ENCODE measurements around the gene NLRC3. TPM values are rescaled to one million over a fixed set of nuclear protein-coding genes. Genes with fewer than 3 reads are reported as not detected.

Gene NLRC3
- polyA plus RNA-seq, 1 of the 3 experiments (the other 2 are of a cell fraction), result not detected

GRCh38 chr16:3578121-3578520, 918 bp upstream of the NLRC3 start:
- no peaks in the 10 kb centered on the region; a peak in 1 of 4 replicates for H3K4me1 ChIP-seq (ENCODE audit: control insufficient read depth in 1 of 2, insufficient read depth in 2 of 2, low read depth in 1 of 2, low read length in 1 of 2)
- no peaks in the 10 kb centered on the region for H3K9me3 ChIP-seq
- 87% methylated on average over 8 of the region's 8 CpGs for WGBS (ENCODE audit: low lambda C conversion rate)
- H2AFZ ChIP-seq (ENCODE audit: low read depth), result no peak overlapping the region
- no peak for TF ChIP-seq FOXJ3 (CRISPR knock-in tag; IDR thresholded peaks at IDR 0.05)
- no peak for TF ChIP-seq TEAD4 (IDR thresholded peaks at IDR 0.05; ENCODE audit: borderline replicate concordance, insufficient read depth)
- no peak for TF ChIP-seq RXRA (IDR thresholded peaks at IDR 0.05; ENCODE audit: borderline replicate concordance, low read depth)
- TF ChIP-seq JUND (IDR thresholded peaks at IDR 0.05), result no peak
- no peak for TF ChIP-seq FOXM1 (IDR thresholded peaks at IDR 0.05; ENCODE audit: low read depth)
- H3K9me2 ChIP-seq, result no peaks in the 10 kb centered on the region
- ChIA-PET POLR2A (no interaction called here), CTCF (no interaction called here)
- no peak overlapping the region for H3K4me3 ChIP-seq (ENCODE audit: low read depth in 2 of 2, low read length in 1 of 2)
- H3F3A ChIP-seq (replicated peaks; ENCODE audit: insufficient read depth), result no peaks in the 10 kb centered on the region
- no peaks in the 10 kb centered on the region for H3K79me2 ChIP-seq (ENCODE audit: insufficient read depth)
- H3K27me3 ChIP-seq (ENCODE audit: insufficient read depth), result no peaks in the 10 kb centered on the region
- DNase-seq, result no peak
- no peaks in the 10 kb centered on the region for H4K20me1 ChIP-seq (ENCODE audit: insufficient read depth)
- peaks cover 0 to 6% of the 10 kb centered on the region in 2 experiments for H3K36me3 ChIP-seq (replicated peaks in 1 of 2; ENCODE audit: control insufficient read depth in 1 of 2, insufficient read depth in 2 of 2, low read length in 1 of 2)
- no peak overlapping the region for H3K9ac ChIP-seq
- H3K4me2 ChIP-seq, result no peak overlapping the region
- H3K27ac ChIP-seq (ENCODE audit: low read depth in 2 of 2, low read length in 1 of 2), result no peak overlapping the region

DNA sequence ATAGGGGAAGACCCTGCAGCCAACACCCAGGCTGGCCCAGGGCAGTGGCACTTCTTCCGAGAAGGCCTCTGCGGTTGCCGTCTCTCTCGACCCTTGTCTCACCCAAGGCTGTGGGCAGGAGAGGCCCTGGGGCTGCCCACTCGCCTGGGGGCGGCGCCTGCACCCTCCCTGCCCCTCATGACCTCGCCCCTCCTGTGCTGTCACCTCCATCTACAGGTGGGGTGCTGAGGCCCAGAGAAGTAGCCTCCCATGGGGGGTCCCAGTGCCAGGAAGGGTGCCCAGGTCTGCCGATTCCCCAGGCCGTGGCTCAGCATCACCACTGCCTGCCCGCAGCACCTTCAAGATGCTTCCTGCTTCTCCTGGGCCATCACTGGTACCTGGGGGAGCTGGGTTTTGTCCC, 992 bp downstream of the NLRC3 start:
- H3K27ac ChIP-seq (ENCODE audit: low read depth in 2 of 2, low read length in 1 of 2), result no peak overlapping the region
- H3K36me3 ChIP-seq (replicated peaks in 1 of 2; ENCODE audit: control insufficient read depth in 1 of 2, insufficient read depth in 2 of 2, low read length in 1 of 2), result no peaks in the 10 kb centered on the region
- H3K9me2 ChIP-seq, result no peaks in the 10 kb centered on the region
- H3K27me3 ChIP-seq (ENCODE audit: insufficient read depth), result no peaks in the 10 kb centered on the region
- H3K79me2 ChIP-seq (ENCODE audit: insufficient read depth), result no peaks in the 10 kb centered on the region
- H3F3A ChIP-seq (replicated peaks; ENCODE audit: insufficient read depth), result no peaks in the 10 kb centered on the region
- ChIA-PET POLR2A (no interaction called here), CTCF (no interaction called here)
- TF ChIP-seq MEF2A (IDR thresholded peaks at IDR 0.05; ENCODE audit: borderline replicate concordance, low read depth) (no peak), CHD2 (IDR thresholded peaks at IDR 0.05; ENCODE audit: low read length, partially characterized antibody) (no peak), FOXM1 (IDR thresholded peaks at IDR 0.05; ENCODE audit: low read depth) (no peak), TAF1 (IDR thresholded peaks at IDR 0.05; ENCODE audit: borderline replicate concordance, low read depth, low read length) (no peak), NRF1 (IDR thresholded peaks at IDR 0.05; ENCODE audit: low read depth, low read length) (no peak), MXI1 (IDR thresholded peaks at IDR 0.05; ENCODE audit: low read depth, low read length) (no peak), EZH2phosphoT487 (IDR thresholded peaks at IDR 0.05; ENCODE audit: borderline replicate concordance, low read depth) (no peak), SMC3 (IDR thresholded peaks at IDR 0.05; ENCODE audit: low read depth, low read length) (no peak), EP300 (IDR thresholded peaks at IDR 0.05; ENCODE audit: borderline replicate concordance in 1 of 2, low read depth in 1 of 2, low read length in 1 of 2) (no peak), RXRA (IDR thresholded peaks at IDR 0.05; ENCODE audit: borderline replicate concordance, low read depth) (no peak), FOSL2 (IDR thresholded peaks at IDR 0.05; ENCODE audit: borderline replicate concordance, low read depth) (no peak), JUND (IDR thresholded peaks at IDR 0.05) (no peak), TCF12 (IDR thresholded peaks at IDR 0.05) (no peak), FOXJ3 (CRISPR knock-in tag; IDR thresholded peaks at IDR 0.05) (no peak)
- TF ChIP-seq, protein P1, sequence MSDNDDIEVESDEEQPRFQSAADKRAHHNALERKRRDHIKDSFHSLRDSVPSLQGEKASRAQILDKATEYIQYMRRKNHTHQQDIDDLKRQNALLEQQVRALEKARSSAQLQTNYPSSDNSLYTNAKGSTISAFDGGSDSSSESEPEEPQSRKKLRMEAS (IDR thresholded peaks at IDR 0.05; ENCODE audit: low read depth), result no peak
- TF ChIP-seq, protein P2, sequence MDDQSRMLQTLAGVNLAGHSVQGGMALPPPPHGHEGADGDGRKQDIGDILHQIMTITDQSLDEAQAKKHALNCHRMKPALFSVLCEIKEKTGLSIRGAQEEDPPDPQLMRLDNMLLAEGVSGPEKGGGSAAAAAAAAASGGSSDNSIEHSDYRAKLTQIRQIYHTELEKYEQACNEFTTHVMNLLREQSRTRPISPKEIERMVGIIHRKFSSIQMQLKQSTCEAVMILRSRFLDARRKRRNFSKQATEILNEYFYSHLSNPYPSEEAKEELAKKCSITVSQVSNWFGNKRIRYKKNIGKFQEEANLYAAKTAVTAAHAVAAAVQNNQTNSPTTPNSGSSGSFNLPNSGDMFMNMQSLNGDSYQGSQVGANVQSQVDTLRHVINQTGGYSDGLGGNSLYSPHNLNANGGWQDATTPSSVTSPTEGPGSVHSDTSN (IDR thresholded peaks at IDR 0.05), result no peak
- TF ChIP-seq, protein P3, sequence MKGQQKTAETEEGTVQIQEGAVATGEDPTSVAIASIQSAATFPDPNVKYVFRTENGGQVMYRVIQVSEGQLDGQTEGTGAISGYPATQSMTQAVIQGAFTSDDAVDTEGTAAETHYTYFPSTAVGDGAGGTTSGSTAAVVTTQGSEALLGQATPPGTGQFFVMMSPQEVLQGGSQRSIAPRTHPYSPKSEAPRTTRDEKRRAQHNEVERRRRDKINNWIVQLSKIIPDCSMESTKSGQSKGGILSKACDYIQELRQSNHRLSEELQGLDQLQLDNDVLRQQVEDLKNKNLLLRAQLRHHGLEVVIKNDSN (IDR thresholded peaks at IDR 0.05; ENCODE audit: borderline replicate concordance, low read depth), result no peak
- TF ChIP-seq, protein P4, sequence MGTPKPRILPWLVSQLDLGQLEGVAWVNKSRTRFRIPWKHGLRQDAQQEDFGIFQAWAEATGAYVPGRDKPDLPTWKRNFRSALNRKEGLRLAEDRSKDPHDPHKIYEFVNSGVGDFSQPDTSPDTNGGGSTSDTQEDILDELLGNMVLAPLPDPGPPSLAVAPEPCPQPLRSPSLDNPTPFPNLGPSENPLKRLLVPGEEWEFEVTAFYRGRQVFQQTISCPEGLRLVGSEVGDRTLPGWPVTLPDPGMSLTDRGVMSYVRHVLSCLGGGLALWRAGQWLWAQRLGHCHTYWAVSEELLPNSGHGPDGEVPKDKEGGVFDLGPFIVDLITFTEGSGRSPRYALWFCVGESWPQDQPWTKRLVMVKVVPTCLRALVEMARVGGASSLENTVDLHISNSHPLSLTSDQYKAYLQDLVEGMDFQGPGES (IDR thresholded peaks at IDR 0.05; ENCODE audit: low read depth, low read length), result no peak
- H3K4me2 ChIP-seq, result no peak overlapping the region
- H3K9ac ChIP-seq, result no peak overlapping the region
- no peak for DNase-seq
- H3K4me1 ChIP-seq (ENCODE audit: control insufficient read depth in 1 of 2, insufficient read depth in 2 of 2, low read depth in 1 of 2, low read length in 1 of 2), result no peaks in the 10 kb centered on the region; a peak in 1 of 4 replicates
- WGBS (ENCODE audit: low lambda C conversion rate), result 89% methylated on average over 7 of the region's 11 CpGs
- H3K4me3 ChIP-seq (ENCODE audit: low read depth in 2 of 2, low read length in 1 of 2), result no peak overlapping the region
- no peaks in the 10 kb centered on the region for H3K9me3 ChIP-seq
- H2AFZ ChIP-seq (ENCODE audit: low read depth), result no peak overlapping the region
- H4K20me1 ChIP-seq (ENCODE audit: insufficient read depth), result no peaks in the 10 kb centered on the region
